CD4-positive, alpha-beta T cell treated with Interleukin-15 for 1 hour (primary cell): ENCODE measurements around the gene GOLM1.
"Not testable (repeated sequence)": the region's sequence is repeated elsewhere in the genome, so short reads cannot be mapped to it uniquely, and the experiment has no call there.

Experiments used
- DNase-seq: peaks from one replicate; pipeline ENCODE4 v3.0.0-alpha.2; 2020

The GOLM1 gene

GRCh38 chr9:86098824-86099700 lies at the start of gene GOLM1:
Gene GOLM1, minus strand, starts transcription at chr9:86099558. Its CDS starts 20,238 bp downstream, at chr9:86079320.
- no peak for DNase-seq

- DNase-seq: not testable (repeated sequence)
Measured at GRCh38 chr9:86146671-86147070, 47.3 kb upstream of the GOLM1 start.

GRCh38 chr9:86145960-86146359 lies 46.6 kb upstream of the GOLM1 start:
- not testable (repeated sequence) for DNase-seq

GRCh38 chr9:86142973-86143372 lies 43.6 kb upstream of the GOLM1 start:
- DNase-seq: no peak

- no peak for DNase-seq
Measured at GRCh38 chr9:86141843-86142242, 42.5 kb upstream of the GOLM1 start.

GRCh38 chr9:86135371-86135770 lies 36.0 kb upstream of the GOLM1 start:
- DNase-seq: no peak

- no peak for DNase-seq
Measured at GRCh38 chr9:86134361-86134760, 35.0 kb upstream of the GOLM1 start.

- DNase-seq: no peak
Measured at GRCh38 chr9:86128235-86128822, 29.0 kb upstream of the GOLM1 start.

- no peak for DNase-seq
Measured at GRCh38 chr9:86126998-86127972, 27.9 kb upstream of the GOLM1 start.

GRCh38 chr9:86122311-86122710 lies 23.0 kb upstream of the GOLM1 start:
- no peak for DNase-seq

GRCh38 chr9:86119457-86119856 lies 20.1 kb upstream of the GOLM1 start:
- no peak for DNase-seq

- no peak for DNase-seq
Measured at GRCh38 chr9:86116425-86116824, 17.1 kb upstream of the GOLM1 start.

GRCh38 chr9:86115886-86116285 lies 16.5 kb upstream of the GOLM1 start:
- DNase-seq: no peak

GRCh38 chr9:86112057-86112456 lies 12.7 kb upstream of the GOLM1 start:
- no peak for DNase-seq

- no peak for DNase-seq
Measured at GRCh38 chr9:86102626-86103025, 3.3 kb upstream of the GOLM1 start.

- no peak for DNase-seq
Measured at GRCh38 chr9:86099701-86100364, 475 bp upstream of the GOLM1 start.

- DNase-seq: no peak
Measured at GRCh38 chr9:86097510-86098224, 1.7 kb downstream of the GOLM1 start.

GRCh38 chr9:86096386-86096785 lies 3.0 kb downstream of the GOLM1 start:
- no peak for DNase-seq

GRCh38 chr9:86093788-86094555 lies 5.4 kb downstream of the GOLM1 start:
- no peak for DNase-seq

GRCh38 chr9:86091477-86091876 lies 7.9 kb downstream of the GOLM1 start:
- DNase-seq: no peak

GRCh38 chr9:86082870-86083269 lies 16.5 kb downstream of the GOLM1 start:
- no peak for DNase-seq
